NT2/D1 (cell line): ENCODE data around the gene ADAMTS5.

Source experiments
- DNase-seq: peaks from one replicate; pipeline ENCODE4 v3.0.0-alpha.2; 2011; ENCODE audit warnings: low read depth, low spot score
- H3K27me3 ChIP-seq: 2 replicates; pipeline ENCODE4 v1.6.0; 2011; ENCODE audit warnings: mild to moderate bottlenecking; ENCODE audit not compliant: insufficient read length, insufficient read depth
- H3K36me3 ChIP-seq: 2 replicates; pipeline ENCODE4 v1.6.1; 2011; ENCODE audit warnings: mild to moderate bottlenecking, low read length, mixed read lengths; ENCODE audit not compliant: insufficient read depth, insufficient read length
- H3K4me1 ChIP-seq: 2 replicates; pipeline ENCODE4 v1.5.1; 2011; ENCODE audit not compliant: insufficient read depth, insufficient read length
- H3K4me3 ChIP-seq: 2 replicates; pipeline ENCODE4 v1.5.1; 2011; ENCODE audit warnings: low read depth; ENCODE audit not compliant: insufficient read length
- H3K9ac ChIP-seq: 2 replicates; pipeline ENCODE4 v1.6.0; 2011; ENCODE audit warnings: low read depth; ENCODE audit not compliant: insufficient read length
- H3K9me3 ChIP-seq: 2 replicates; pipeline ENCODE4 v1.5.1; 2011; ENCODE audit warnings: mild to moderate bottlenecking, low read length; ENCODE audit not compliant: insufficient read depth
- SUZ12 ChIP-seq: IDR thresholded peaks from 2 replicates; pipeline ENCODE4 v1.6.1; 2011; ENCODE audit not compliant: insufficient read length, insufficient read depth; ENCODE audit errors: extremely low read depth
- YY1 ChIP-seq: IDR thresholded peaks from 2 replicates; pipeline ENCODE4 v1.6.1; 2011; ENCODE audit not compliant: insufficient read length, insufficient read depth
- ZNF274 ChIP-seq: IDR thresholded peaks from 2 replicates; pipeline ENCODE4 v1.6.1; 2011; ENCODE audit warnings: mild to moderate bottlenecking, low read depth, low read length

Gene ADAMTS5

GRCh38 chr21:26935977-26936376 is 30.9 kb downstream of the ADAMTS5 start:
- no peak overlapping the region for H3K9ac ChIP-seq
- no peaks in the 10 kb centered on the region for H3K9me3 ChIP-seq
- TF ChIP-seq ZNF274: no peak
- TF ChIP-seq YY1: no peak
- TF ChIP-seq SUZ12: no peak
- H3K27me3 ChIP-seq: no peaks in the 10 kb centered on the region
- H3K4me3 ChIP-seq: no peak overlapping the region
- H3K4me1 ChIP-seq: no peaks in the 10 kb centered on the region
- no peaks in the 10 kb centered on the region for H3K36me3 ChIP-seq
- DNase-seq: no peak

DNA sequence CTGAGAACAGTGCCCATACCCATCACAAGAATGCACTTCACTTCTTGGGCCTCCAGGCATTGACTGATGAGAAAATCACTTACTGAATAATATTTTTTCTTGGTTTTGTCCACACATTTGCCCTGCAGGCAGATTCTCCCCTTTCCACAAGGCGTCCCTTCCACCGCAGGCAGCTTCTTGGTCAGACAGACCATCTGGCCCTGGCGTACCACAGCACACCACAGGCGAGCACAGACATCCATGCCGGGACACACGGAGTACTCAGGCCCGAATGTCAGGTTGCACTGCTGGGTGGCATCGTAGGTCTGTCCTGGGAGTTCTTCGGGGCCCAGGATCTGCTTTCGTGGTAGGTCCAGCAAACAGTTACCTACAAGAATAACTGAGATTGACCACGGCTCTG is 32.5 kb downstream of the ADAMTS5 start:
- no peaks in the 10 kb centered on the region for H3K9me3 ChIP-seq
- no peak overlapping the region for H3K9ac ChIP-seq
- H3K36me3 ChIP-seq: no peaks in the 10 kb centered on the region
- TF ChIP-seq SUZ12: no peak
- TF ChIP-seq ZNF274: no peak
- TF ChIP-seq YY1: no peak
- no peaks in the 10 kb centered on the region for H3K27me3 ChIP-seq
- no peak for DNase-seq
- H3K4me3 ChIP-seq: no peak overlapping the region
- no peaks in the 10 kb centered on the region for H3K4me1 ChIP-seq

GRCh38 chr21:26933448-26933847 is 33.4 kb downstream of the ADAMTS5 start:
- H3K9me3 ChIP-seq: no peaks in the 10 kb centered on the region
- no peak overlapping the region for H3K9ac ChIP-seq
- no peaks in the 10 kb centered on the region for H3K27me3 ChIP-seq
- no peak overlapping the region for H3K4me3 ChIP-seq
- no peaks in the 10 kb centered on the region for H3K36me3 ChIP-seq
- no peak for DNase-seq
- no peak for TF ChIP-seq SUZ12
- no peak for TF ChIP-seq ZNF274
- TF ChIP-seq YY1: no peak
- no peaks in the 10 kb centered on the region for H3K4me1 ChIP-seq

DNA sequence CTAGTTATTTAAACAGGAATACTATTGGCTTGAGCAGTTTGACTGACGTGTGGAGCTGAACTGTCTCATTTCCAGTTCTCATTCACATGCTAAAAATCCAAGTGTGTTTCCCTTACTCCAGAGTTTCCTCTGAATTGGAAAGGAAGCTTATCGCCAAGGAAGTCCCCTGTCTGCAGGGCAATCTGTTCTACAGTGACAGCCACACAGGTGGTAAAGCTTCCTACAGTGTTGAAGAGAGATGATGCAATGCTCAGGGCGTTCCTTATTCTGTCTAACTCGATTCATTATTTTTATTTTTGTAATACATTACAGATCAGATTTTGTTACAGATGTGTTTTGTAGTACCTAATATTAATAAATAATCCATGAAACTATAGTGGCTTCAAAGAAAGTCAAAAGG is 41.3 kb downstream of the ADAMTS5 start:
- no peaks in the 10 kb centered on the region for H3K27me3 ChIP-seq
- no peak overlapping the region for H3K4me3 ChIP-seq
- H3K36me3 ChIP-seq: no peaks in the 10 kb centered on the region
- TF ChIP-seq SUZ12 (no peak), YY1 (no peak), ZNF274 (no peak)
- no peaks in the 10 kb centered on the region for H3K9me3 ChIP-seq
- H3K9ac ChIP-seq: no peak overlapping the region
- no peaks in the 10 kb centered on the region for H3K4me1 ChIP-seq
- DNase-seq: no peak

GRCh38 chr21:26925122-26925521 is 41.8 kb downstream of the ADAMTS5 start:
- no peak overlapping the region for H3K9ac ChIP-seq
- no peaks in the 10 kb centered on the region for H3K27me3 ChIP-seq
- H3K36me3 ChIP-seq: no peaks in the 10 kb centered on the region
- TF ChIP-seq ZNF274: no peak
- no peak for TF ChIP-seq YY1
- TF ChIP-seq SUZ12: no peak
- DNase-seq: no peak
- no peaks in the 10 kb centered on the region for H3K9me3 ChIP-seq
- H3K4me3 ChIP-seq: no peak overlapping the region
- H3K4me1 ChIP-seq: no peaks in the 10 kb centered on the region

DNA sequence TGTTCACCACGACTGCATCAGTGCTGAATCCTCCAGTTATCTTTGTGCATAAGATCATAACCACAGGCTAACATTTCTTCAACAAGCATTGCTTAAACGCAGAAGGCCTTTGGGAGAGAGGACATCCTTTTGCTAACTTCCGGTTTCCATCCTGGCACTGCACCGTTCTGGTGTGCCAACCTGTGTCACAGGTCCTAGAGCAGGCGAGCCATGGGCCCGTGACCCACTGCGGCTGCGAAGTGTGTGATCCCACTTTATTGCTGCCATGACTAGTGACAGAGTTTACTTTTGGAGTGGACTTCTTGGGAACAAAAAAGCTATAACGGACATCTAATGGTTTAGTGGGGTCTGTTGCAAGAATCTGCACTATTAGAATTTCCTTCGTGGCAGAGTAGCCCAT is 42.9 kb downstream of the ADAMTS5 start:
- Histone ChIP-seq H3K27me3 (no peaks in the 10 kb centered on the region), H3K4me3 (no peak overlapping the region), H3K9ac (no peak overlapping the region), H3K4me1 (no peaks in the 10 kb centered on the region), H3K9me3 (no peaks in the 10 kb centered on the region), H3K36me3 (no peaks in the 10 kb centered on the region)
- TF ChIP-seq YY1 (no peak), SUZ12 (no peak), ZNF274 (no peak)
- no peak for DNase-seq

GRCh38 chr21:26920055-26920454 is 46.8 kb downstream of the ADAMTS5 start:
- Histone ChIP-seq H3K36me3 (no peaks in the 10 kb centered on the region), H3K9ac (no peak overlapping the region), H3K4me1 (no peaks in the 10 kb centered on the region), H3K4me3 (no peak overlapping the region), H3K27me3 (no peaks in the 10 kb centered on the region), H3K9me3 (peaks cover 2% of the 10 kb centered on the region; the same call in 1 of the 2 replicates)
- no peak for DNase-seq
- no peak for TF ChIP-seq ZNF274
- TF ChIP-seq SUZ12: no peak
